Astrocyte (in vitro differentiated cells and primary cell): Measurements from ENCODE around the gene ZNF594.

Source experiments
- CTCF ChIP-seq: IDR thresholded peaks from 2 replicates; pipeline ENCODE4 v1.5.1; 2011; ENCODE audit warnings: low read depth, mild to moderate bottlenecking, inconsistent platforms, low read length, moderate library complexity; ENCODE audit not compliant: insufficient read depth
- EZH2 ChIP-seq: IDR thresholded peaks from 2 replicates; pipeline ENCODE4 v1.6.1; 2012; ENCODE audit warnings: mild to moderate bottlenecking, low read length, inconsistent platforms; ENCODE audit not compliant: insufficient read depth

GRCh38 chr17:5133311-5133710 lies 58.4 kb downstream of the ZNF594 start:
- TF ChIP-seq CTCF (no peak), EZH2 (no peak)
